ENCODE results near the gene ZSWIM6.

DNA sequence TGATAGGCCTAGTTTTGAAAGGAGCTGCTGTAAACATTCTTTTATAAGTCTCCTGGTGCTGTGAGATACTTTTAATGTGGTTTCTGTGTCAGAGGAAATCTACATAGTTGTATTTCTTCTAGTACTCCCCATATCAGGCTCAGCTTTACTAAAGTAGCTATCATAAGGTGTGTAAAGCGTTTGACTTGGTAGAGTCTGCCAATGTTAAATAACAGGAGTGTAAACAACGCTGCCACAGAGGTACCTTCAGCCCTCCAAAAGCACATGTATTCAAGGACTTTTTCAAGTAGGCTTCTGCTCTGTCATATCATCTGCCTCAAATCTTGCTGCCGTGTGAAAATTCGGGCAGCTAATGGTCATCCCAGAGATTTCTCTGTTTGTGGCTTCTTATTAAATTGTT is 142.7 kb downstream of the ZSWIM6 start:
- TF ChIP-seq POLR2AphosphoS2 (conservative IDR thresholded peaks at IDR 0.05; ENCODE audit: low read length) (no peak), SMC3 (IDR thresholded peaks at IDR 0.05) (no peak), CHD2 (IDR thresholded peaks at IDR 0.05; ENCODE audit: low read length, partially characterized antibody) (no peak), POLR2A (IDR thresholded peaks at IDR 0.05; ENCODE audit: low read length) (no peak), CTCF (IDR thresholded peaks at IDR 0.05) (no peak)
